OCI-LY1 (cell line): ENCODE measurements around the gene DDO.

Experiments used
- H2AFZ ChIP-seq: fragments of 200-600 bp; sonication (generic), shearing (Covaris generic); 2 replicates; pipeline ENCODE4 v1.6.0; 2014; ENCODE audit warnings: antibody characterized with exemption, mild to moderate bottlenecking, low read length
- H3F3A ChIP-seq: fragments of 200-600 bp; sonication (generic), shearing (Covaris generic); 2 replicates; pipeline ENCODE4 v1.6.0; 2014; ENCODE audit warnings: mild to moderate bottlenecking, antibody characterized with exemption, low read length, moderate library complexity; ENCODE audit not compliant: insufficient read depth
- H3K27ac ChIP-seq: fragments of 200-600 bp; sonication (generic); 2 replicates; pipeline ENCODE4 v1.5.1; 2014; ENCODE audit warnings: low read length, mixed run types, mild to moderate bottlenecking, low read depth; ENCODE audit not compliant: poor library complexity, severe bottlenecking
- H3K27me3 ChIP-seq: fragments of 200-600 bp; sonication (generic); 2 replicates; pipeline ENCODE4 v1.6.0; 2014; ENCODE audit warnings: antibody characterized with exemption, mild to moderate bottlenecking, low read length, moderate library complexity; ENCODE audit not compliant: insufficient read depth
- H3K36me3 ChIP-seq: fragments of 200-600 bp; sonication (generic); 2 replicates; pipeline ENCODE4 v1.6.1; 2014; ENCODE audit warnings: mild to moderate bottlenecking, antibody characterized with exemption, low read length, moderate library complexity, mixed read lengths; ENCODE audit not compliant: insufficient read depth
- H3K4me1 ChIP-seq: fragments of 200-600 bp; sonication (generic); 2 replicates; pipeline ENCODE4 v1.5.1; 2014; ENCODE audit warnings: mild to moderate bottlenecking, low read length, moderate library complexity; ENCODE audit not compliant: insufficient read depth, severe bottlenecking
- H3K4me2 ChIP-seq: fragments of 200-600 bp; sonication (generic), shearing (Covaris generic); 2 replicates; pipeline ENCODE4 v1.6.1; 2014; ENCODE audit warnings: low read length
- H3K4me3 ChIP-seq: fragments of 200-600 bp; sonication (generic); 2 replicates; pipeline ENCODE4 v1.5.1; 2014; ENCODE audit warnings: low read length, low read depth, mild to moderate bottlenecking, mixed read lengths; ENCODE audit not compliant: poor library complexity, severe bottlenecking
- H3K79me2 ChIP-seq: fragments of 200-600 bp; shearing (Covaris generic); 2 replicates; pipeline ENCODE4 v1.6.1; 2016; ENCODE audit warnings: mixed run types, low read length, mixed read lengths; ENCODE audit not compliant: insufficient read depth
- H3K9ac ChIP-seq: fragments of 200-600 bp; sonication (generic), shearing (Covaris generic); 2 replicates; pipeline ENCODE4 v1.6.1; 2014; ENCODE audit warnings: mild to moderate bottlenecking, low read length, mixed read lengths
- H3K9me2 ChIP-seq: fragments of 200-600 bp; sonication (generic), shearing (Covaris generic); 2 replicates; pipeline ENCODE4 v1.6.1; 2014; ENCODE audit warnings: low read depth, mild to moderate bottlenecking, low read length, mixed read lengths
- H3K9me3 ChIP-seq: fragments of 200-600 bp; shearing (Covaris generic); 2 replicates; pipeline ENCODE4 v1.6.1; 2014; ENCODE audit warnings: low read length, mixed read lengths
- H4K20me1 ChIP-seq: fragments of 200-600 bp; sonication (generic), shearing (Covaris generic); 2 replicates; pipeline ENCODE4 v1.6.0; 2016; ENCODE audit warnings: mild to moderate bottlenecking, low read length; ENCODE audit not compliant: insufficient read depth
- EZH2 ChIP-seq: fragments of 200-600 bp; sonication (generic), shearing (Covaris generic); IDR thresholded peaks from 2 replicates; pipeline ENCODE4 v1.8.0; 2017; ENCODE audit warnings: borderline replicate concordance, mixed run types, mild to moderate bottlenecking, antibody characterized with exemption, low read length, moderate library complexity, mixed read lengths
- TF ChIP-seq, protein P1 (sequence below): fragments of 200-600 bp; sonication (generic), shearing (Covaris generic); IDR thresholded peaks from 2 replicates; pipeline ENCODE4 v1.5.1; 2017; ENCODE audit warnings: mild to moderate bottlenecking, antibody characterized with exemption, low read length, moderate library complexity, mixed read lengths

Gene DDO

DNA sequence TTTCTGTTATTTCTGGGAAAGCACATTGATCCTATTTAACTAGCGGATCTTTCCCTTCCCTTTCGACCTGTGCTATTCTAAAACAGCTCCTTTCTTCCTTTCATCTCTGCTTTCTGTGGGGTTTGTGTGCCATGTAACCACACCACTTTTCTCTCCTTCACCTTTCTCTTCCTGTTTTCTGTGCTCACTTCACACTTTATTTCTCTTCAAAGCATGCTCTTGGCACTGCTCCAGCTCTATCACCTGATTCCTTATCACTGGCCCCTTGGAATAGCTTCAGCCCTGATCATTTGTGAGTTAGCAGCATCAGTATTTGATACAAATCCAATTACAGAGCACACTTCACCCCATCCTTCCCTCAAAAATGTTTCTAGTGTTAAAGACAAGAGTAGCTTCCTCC is 49.1 kb downstream of the DDO start:
- H3K79me2 ChIP-seq, result no peaks in the 10 kb centered on the region
- H3K27me3 ChIP-seq, result no peaks in the 10 kb centered on the region
- no peaks in the 10 kb centered on the region for H3K36me3 ChIP-seq
- no peak overlapping the region for H2AFZ ChIP-seq
- TF ChIP-seq, protein P1, sequence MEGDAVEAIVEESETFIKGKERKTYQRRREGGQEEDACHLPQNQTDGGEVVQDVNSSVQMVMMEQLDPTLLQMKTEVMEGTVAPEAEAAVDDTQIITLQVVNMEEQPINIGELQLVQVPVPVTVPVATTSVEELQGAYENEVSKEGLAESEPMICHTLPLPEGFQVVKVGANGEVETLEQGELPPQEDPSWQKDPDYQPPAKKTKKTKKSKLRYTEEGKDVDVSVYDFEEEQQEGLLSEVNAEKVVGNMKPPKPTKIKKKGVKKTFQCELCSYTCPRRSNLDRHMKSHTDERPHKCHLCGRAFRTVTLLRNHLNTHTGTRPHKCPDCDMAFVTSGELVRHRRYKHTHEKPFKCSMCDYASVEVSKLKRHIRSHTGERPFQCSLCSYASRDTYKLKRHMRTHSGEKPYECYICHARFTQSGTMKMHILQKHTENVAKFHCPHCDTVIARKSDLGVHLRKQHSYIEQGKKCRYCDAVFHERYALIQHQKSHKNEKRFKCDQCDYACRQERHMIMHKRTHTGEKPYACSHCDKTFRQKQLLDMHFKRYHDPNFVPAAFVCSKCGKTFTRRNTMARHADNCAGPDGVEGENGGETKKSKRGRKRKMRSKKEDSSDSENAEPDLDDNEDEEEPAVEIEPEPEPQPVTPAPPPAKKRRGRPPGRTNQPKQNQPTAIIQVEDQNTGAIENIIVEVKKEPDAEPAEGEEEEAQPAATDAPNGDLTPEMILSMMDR, result no peak
- no peak for TF ChIP-seq EZH2
- H3K9me3 ChIP-seq, result no peaks in the 10 kb centered on the region
- H3K4me2 ChIP-seq, result no peak overlapping the region
- H3K27ac ChIP-seq, result no peak overlapping the region
- H3K4me1 ChIP-seq, result no peaks in the 10 kb centered on the region
- H4K20me1 ChIP-seq, result no peaks in the 10 kb centered on the region
- no peaks in the 10 kb centered on the region for H3K9me2 ChIP-seq
- H3K4me3 ChIP-seq, result no peak overlapping the region
- no peaks in the 10 kb centered on the region for H3F3A ChIP-seq
- no peak overlapping the region for H3K9ac ChIP-seq

DNA sequence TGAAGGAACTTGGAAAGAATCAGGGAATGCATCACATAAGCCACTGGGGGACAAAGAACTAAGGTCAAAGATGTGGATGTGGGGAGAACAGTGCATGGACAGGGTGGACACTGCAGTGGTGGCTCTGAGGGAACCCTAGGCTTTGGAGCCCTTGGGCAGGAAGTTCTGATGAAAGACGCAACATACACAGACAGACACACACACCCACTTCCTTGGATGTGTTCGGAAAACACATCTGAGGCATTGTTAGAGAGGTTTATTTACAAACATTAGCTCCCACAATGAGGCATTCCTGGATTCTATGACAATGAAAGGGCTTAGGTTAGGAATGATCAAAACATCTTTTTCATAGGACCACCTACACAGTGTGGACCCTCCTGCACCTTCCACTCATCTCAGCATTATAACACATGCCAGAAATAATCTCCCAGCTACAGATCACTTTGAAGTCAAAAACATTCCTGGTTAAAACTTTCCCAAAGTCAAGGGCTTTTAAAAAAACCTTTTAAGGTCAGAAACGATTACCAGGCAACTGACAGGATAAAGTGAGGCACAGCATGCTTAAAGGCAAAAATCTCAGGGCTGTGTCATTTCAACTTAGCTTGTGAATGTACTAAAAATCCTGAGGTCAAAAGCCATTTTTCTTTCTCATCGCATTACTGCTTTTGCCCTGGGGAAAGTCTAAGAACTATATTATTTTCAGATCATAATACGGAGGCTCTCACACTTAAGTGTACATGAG is 50.8 kb downstream of the DDO start:
- Histone ChIP-seq H2AFZ (no peak overlapping the region), H3K27me3 (no peaks in the 10 kb centered on the region), H3K9me3 (no peaks in the 10 kb centered on the region), H4K20me1 (no peaks in the 10 kb centered on the region), H3K36me3 (no peaks in the 10 kb centered on the region), H3F3A (no peaks in the 10 kb centered on the region), H3K9me2 (no peaks in the 10 kb centered on the region), H3K9ac (no peak overlapping the region), H3K4me1 (no peaks in the 10 kb centered on the region), H3K4me3 (no peak overlapping the region), H3K27ac (no peak overlapping the region), H3K79me2 (no peaks in the 10 kb centered on the region), H3K4me2 (no peak overlapping the region)
- TF ChIP-seq, protein P1, result no peak
- TF ChIP-seq EZH2, result no peak

- Histone ChIP-seq H3K79me2 (no peaks in the 10 kb centered on the region), H3K27me3 (no peaks in the 10 kb centered on the region), H3K4me1 (no peaks in the 10 kb centered on the region), H3F3A (no peaks in the 10 kb centered on the region), H3K27ac (no peak overlapping the region), H2AFZ (no peak overlapping the region), H3K9me3 (no peaks in the 10 kb centered on the region), H3K4me3 (no peak overlapping the region), H3K9me2 (no peaks in the 10 kb centered on the region), H3K36me3 (no peaks in the 10 kb centered on the region), H3K4me2 (no peak overlapping the region), H4K20me1 (no peaks in the 10 kb centered on the region), H3K9ac (no peak overlapping the region)
- no peak for TF ChIP-seq EZH2
- TF ChIP-seq, protein P1, result no peak
These were observed 51.6 kb downstream of the DDO start for GRCh38 chr6:110363748-110364147.
